Breast epithelium (tissue), 3 donors: Measurements from ENCODE around the gene GPR155.

Source experiments
- CTCF ChIP-seq, 3 donors: fragments of 450-650 bp; IDR thresholded peaks; one replicate each; pipeline ENCODE4 v1.5.1; 2016 to 2017; ENCODE audit warnings: antibody characterized with exemption in 3 of 3, mild to moderate bottlenecking in 3 of 3, moderate library complexity in 3 of 3
- POLR2A ChIP-seq: fragments of 450-650 bp; IDR thresholded peaks from one replicate; pipeline ENCODE4 v1.6.1; 2016; ENCODE audit warnings: antibody characterized with exemption, mild to moderate bottlenecking, moderate library complexity

GRCh38 chr2:174412256-174412655 is 74.6 kb downstream of the GPR155 start:
- TF ChIP-seq CTCF (IDR thresholded peaks at IDR 0.05) (no peak), POLR2A (no peak)
